Activated CD4-positive, CD25-positive, alpha-beta regulatory T cell treated with anti-CD3 and anti-CD28 coated beads, Interleukin-2, amount 50 U/mL, for 24 hours (primary cell): ENCODE measurements around the gene C9orf50.
"Not testable (repeated sequence)": the region's sequence is repeated elsewhere in the genome, so short reads cannot be mapped to it uniquely, and the experiment has no call there.

ENCODE experiments used
- ATAC-seq, 2 donors: fragments of 150-1000 bp; cut with Tn5 transposase; one replicate each; pipeline ENCODE4 v1.10.0; 2021; ENCODE audit warnings: mild to moderate bottlenecking in 1 of 2, moderate library complexity in 1 of 2

The C9orf50 gene

GRCh38 chr9:129609486-129610212, 11.3 kb downstream of the C9orf50 start:
- ATAC-seq, result peak; percentile 23 to 42

GRCh38 chr9:129608561-129609481, 12.1 kb downstream of the C9orf50 start:
- no peak for ATAC-seq

- no peak for ATAC-seq
Observed at GRCh38 chr9:129607027-129607387, 13.9 kb downstream of the C9orf50 start.

DNA sequence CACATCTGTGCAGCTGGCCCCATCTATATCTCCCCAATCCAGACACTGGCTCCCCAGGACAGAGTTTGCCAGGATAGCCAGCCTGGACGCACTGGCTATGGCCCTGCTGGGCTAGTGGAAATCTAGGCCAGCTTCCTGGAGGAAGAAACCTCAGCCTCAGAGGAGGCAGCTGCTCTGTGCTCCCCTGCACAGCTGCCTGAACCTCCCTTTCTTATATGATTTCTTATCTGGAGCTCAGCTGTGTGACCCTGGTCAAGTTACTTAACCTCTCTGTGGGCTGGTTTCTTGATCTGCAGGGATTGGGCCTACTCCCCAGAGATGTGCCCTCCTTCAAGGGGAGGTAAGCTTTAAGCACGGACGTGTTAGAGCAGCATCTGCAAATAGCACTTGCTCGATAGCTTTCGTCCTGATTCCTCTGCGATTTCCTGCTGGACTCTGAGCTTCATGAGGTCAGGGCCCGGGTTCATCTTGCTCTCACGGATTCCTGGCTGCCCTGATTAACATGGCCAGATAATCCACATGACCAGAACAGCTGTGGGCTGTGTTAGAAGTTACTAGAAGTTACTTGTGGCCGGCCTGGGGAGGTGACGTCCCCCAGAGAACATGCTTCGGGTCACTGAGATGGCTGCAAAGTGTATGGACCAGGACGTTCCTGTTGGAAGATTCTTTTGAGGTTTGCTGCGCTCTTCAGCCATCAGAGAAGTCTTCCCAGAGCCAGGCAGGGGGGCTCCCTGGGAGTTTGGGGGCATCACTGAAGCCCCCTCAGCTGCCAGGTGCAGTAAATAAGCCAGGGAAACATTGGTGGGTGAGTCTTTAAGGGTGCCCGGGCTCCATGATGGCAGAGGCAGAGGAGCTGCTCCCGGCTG, 14.5 kb downstream of the C9orf50 start:
- ATAC-seq, result no peak

DNA sequence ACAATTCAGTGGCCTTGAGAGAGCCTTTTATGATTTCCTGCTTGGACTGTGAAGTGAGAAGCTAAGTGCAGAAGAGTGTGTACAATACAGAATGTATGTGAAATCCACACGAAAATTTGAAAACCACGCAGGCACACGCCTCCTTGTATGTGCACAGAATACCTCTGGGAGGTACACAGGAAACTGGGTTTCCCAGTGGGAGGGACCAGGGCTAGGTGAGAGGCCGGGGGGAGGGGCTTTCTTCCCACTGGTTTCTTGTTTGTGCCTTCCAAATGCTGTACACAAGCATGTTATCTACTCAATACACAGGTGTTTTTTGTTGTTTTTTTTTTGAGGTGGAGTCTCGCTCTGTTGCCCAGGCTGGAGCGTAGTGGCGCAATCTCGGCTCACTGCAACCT, 16.1 kb downstream of the C9orf50 start:
- no peak for ATAC-seq

- no peak for ATAC-seq
Observed at GRCh38 chr9:129604056-129604765, 16.7 kb downstream of the C9orf50 start.

DNA sequence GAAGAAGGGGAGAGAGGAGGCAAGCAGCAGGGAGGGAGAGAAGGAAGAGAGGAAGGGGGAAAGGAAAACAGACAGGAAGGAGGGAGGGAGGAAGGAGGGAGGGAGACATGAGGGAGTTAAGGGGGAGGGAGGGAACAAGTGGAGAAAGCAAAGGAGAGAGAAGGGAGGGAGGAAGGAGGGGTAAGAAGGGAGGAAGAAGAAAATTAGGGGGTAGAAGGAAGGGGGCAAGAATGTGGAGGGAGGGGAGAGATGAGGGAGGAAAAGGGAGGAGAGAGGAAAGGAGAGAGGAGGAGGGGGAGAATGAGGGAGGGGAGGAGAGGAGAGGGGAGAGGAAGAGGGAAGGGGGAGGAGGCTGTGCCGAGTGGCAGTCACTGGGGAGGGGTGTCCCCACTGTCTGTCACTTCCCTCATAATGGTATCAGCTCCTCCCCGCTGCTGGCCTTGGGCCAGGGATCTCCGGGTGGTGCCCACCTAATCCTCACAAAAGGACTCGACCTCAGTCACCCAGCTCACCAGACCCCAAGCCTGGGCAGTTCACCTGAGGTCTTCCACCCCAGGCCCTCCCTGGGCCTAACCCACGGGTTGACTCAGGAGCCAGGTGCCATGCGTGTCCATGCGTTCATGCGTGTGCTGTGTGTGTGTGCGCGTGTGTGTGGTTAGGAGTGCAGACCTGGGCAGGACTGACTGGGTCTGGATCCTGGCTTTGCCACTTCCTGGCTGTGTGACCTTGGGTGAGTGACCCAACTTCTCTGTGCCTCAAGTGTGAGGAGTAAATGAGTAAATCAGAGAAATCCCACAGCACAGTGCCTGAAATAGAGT, 18.1 kb downstream of the C9orf50 start:
- ATAC-seq, result peak in 1 of 2 donors; percentile 13

DNA sequence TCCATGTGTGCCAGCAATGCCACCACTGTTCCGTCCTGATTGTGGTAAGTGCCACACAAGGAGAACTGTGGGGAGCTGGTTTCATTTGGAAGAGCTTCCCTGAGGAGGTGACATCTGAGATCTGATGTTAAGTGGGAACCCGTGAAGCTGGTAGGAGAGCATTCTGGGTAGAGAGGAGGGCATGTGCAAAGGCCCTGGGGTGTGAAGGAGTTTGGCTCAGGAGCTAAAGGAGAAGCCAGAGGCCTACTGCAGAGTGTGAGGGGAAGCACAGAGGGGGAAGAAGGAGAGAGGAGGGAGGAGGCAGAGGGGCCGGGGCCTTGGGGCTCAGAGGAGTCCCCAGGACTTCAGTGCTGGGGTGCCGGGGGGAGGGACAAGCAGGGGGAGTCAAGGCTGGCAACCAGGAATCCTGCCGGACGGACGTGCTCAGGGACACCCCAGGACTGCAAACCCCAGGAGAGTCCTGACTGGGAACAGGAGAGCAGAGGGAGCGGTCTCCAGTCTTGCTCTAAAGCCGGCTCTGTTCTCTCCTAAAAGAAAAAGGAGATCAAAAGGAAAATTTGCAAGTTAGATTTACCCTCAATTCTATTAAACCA, 19.7 kb downstream of the C9orf50 start:
- no peak for ATAC-seq

DNA sequence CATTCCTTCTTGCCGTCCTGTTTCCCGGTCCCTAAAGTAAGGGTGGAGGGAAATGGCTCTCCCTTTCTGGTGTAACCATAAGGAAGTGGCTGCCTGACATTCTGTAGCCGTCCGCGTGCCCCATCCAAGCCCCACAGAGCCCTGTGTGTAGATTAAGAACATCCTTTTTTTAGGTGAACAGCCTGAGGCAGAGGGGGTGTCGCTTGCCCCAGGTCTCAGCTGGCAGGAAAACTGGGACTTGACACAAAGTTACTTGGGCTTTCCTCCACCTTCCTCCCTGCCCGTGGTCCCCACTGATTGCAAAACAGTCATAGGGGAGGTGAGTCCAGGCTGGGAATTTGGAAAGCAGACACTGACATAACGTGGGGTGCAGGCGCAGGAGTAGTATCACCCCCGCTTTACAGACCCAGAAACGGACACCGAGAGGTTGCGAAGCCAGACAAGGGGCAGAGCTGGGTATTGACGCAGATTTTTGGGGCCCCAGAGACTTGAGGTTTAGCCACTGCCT, 22.8 kb downstream of the C9orf50 start:
- ATAC-seq, result no peak

- peak; percentile 37 to 44 for ATAC-seq
Observed at GRCh38 chr9:129597355-129598088, 23.4 kb downstream of the C9orf50 start.

GRCh38 chr9:129596541-129597331, 24.2 kb downstream of the C9orf50 start:
- peak in 1 of 2 donors; percentile 14 for ATAC-seq

DNA sequence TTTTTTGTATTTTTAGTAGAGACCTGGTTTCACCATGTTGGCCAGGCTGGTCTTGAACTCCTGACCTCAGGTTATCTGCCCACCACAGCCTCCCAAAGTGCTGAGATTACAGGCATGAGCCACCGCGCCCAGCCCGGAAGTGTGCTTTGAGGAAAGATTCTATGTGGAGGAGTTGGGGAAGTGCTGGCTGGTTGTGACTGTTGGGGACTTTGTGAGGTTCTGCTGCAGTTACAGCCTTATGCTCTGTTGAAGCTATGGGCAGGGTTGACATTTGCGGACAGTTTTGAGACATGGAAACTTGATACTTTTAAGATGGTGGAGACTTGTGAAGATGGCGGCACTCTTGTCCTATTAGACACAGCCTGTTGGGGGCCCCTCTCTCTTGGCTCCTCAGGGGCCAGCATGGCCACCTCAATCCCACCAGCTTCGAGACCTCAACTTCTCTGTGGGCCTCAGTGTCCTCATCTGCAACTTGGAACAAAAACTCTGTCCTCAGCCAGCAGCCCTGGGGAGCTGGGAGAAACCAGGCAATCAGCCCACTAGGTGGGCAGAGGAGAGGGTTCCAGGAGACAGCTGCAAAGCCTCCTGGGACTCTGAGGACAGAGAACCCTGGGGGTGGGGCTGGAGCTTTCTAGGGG, 24.9 kb downstream of the C9orf50 start:
- no peak for ATAC-seq

GRCh38 chr9:129595311-129595741, 25.6 kb downstream of the C9orf50 start:
- ATAC-seq, result no peak

DNA sequence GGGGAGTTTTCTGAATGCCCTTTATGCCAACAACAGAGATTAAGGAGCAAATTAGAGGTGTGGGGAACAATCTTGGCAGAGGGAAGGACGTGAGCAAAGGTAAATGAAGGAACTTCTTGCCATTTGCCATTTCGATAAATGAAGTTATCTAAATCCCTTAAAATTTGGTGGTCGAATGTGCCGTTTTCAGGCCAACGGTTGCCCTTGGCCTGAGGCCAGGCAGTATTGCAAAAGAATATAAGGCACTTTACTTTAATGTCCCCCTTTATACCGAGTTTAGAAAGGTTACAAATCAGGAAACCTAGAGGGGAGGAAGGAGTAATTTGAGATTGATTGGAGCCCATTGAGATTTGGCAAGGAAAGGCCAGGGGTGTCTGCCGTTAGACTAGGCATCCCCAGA, 26.3 kb downstream of the C9orf50 start:
- no peak for ATAC-seq

DNA sequence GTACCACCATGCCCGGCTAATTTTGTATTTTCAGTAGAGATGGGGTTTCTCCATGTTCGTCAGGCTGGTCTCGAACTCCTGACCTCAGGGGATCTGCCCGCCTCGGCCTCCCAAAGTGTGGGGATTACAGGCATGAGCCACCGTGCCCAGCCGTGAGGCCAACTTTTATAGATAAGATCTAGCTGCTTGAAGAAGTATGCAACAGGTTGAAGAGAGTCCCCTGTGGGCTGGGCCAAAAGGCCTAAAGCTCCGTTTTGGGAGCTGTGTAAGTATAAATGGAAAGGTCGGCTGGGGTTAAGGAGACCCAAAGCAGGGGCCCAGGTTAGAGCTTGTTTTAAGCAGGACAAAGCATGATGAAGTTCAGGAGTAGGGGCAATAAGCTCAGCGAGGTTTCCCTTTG, 28.1 kb downstream of the C9orf50 start:
- not testable (repeated sequence) for ATAC-seq

- no peak for ATAC-seq
Observed at GRCh38 chr9:129591916-129592315, 29.0 kb downstream of the C9orf50 start.

DNA sequence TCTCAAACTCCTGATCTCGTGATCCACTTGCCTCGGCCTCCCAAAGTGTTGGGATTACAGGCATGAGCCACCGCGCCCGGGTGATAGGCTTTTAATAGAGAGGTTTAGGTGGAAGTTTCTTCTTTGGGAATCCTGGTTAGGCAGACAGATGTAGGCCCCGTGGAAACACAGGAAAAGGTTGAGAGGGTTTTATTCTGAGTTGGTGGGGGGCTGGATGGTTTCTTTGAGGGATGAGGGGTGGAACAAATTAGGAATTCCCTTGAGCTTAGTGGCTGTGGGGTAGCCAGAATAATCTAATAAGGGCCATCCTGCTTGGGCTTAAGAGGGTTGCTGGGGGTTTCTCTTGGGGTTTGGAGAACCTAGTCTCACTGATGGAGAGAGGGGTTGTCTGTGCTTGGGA, 30.4 kb downstream of the C9orf50 start:
- ATAC-seq, result no peak

DNA sequence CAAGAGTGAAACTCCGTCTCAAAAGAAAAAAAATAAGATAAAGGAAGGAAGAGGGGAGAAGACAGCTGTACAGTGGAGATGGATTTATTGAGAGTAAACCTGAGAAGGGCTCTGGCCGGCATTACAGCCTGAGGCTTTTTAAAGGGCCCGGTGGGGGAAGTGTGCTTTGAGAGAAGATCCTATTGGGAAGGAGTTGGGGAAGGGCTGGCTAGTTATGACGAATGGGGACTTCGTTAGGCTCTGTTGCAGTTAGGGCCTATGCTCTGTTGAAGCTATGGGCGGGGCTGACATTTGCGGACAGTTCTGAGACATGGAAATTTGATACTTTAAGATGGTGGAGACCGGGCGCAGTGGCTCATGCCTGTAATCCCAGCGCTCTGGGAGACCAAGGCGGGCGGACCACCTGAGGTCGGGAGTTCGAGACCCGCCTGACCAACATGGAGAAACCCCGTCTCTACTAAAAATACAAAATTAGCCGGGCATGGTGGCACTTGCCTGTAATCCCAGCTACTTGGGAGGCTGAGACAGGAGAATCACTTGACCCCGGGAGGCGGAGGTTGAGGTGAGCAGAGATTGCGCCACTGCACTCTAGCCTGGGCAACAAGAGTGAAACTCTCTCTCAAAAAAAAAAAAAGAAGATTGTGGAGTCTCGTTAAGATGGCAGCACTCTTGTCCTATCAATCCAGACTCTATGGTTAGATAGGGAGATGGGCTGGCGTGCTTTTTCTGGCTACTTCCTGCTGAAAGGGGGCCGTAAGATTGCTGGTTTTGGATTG, 33.2 kb downstream of the C9orf50 start:
- no peak for ATAC-seq
